Tibial nerve (tissue), 4 donors: ENCODE measurements around the gene TRMT61A. TPM values are rescaled to one million over a fixed set of nuclear protein-coding genes. Genes with fewer than 3 reads are reported as not detected.

Experiments used
- DNase-seq, 2 donors: peaks; one replicate each; pipeline ENCODE4 v3.0.0-alpha.2; 2019; ENCODE audit warnings: low spot score in 2 of 2
- H3K27ac ChIP-seq, 4 donors: fragments of 200-600 bp; sonication (generic) in 3 of 4; one replicate each; pipeline ENCODE4 v1.5.1; 2017 to 2019; ENCODE audit warnings: mild to moderate bottlenecking in 1 of 4
- H3K27me3 ChIP-seq, 2 donors: fragments of 200-600 bp; sonication (generic) in 1 of 2; one replicate each; pipeline versions ENCODE4 v1.5.1 to v1.6.0; 2017 to 2019
- H3K36me3 ChIP-seq, 3 donors: fragments of 200-600 bp; sonication (generic); one replicate each; pipeline ENCODE4 v1.5.1; 2018 to 2019
- H3K4me1 ChIP-seq, 4 donors: fragments of 200-600 bp; sonication (generic) in 3 of 4; one replicate each; pipeline ENCODE4 v1.5.1; 2017 to 2019
- H3K4me3 ChIP-seq, 4 donors: fragments of 200-600 bp; sonication (generic) in 3 of 4; one replicate each; pipeline ENCODE4 v1.5.1; 2017 to 2019; ENCODE audit warnings: mild to moderate bottlenecking in 1 of 4, moderate library complexity in 1 of 4
- H3K9me3 ChIP-seq, 4 donors: fragments of 200-600 bp; sonication (generic) in 3 of 4; one replicate each; pipeline ENCODE4 v1.5.1; 2017 to 2019
- CTCF ChIP-seq, 5 experiments: fragments of 200-600 bp in 3 of 5; fragments of 450-650 bp in 2 of 5; sonication (generic) in 3 of 5; IDR thresholded peaks; one replicate each; pipeline ENCODE4 v1.5.1; 2016 to 2019; ENCODE audit warnings: antibody characterized with exemption in 5 of 5, mild to moderate bottlenecking in 3 of 5, moderate library complexity in 2 of 5
- EP300 ChIP-seq, 2 donors: sonication (generic); formaldehyde crosslinking; IDR thresholded peaks; one replicate each; pipeline ENCODE4 v1.6.1; 2017; ENCODE audit warnings: antibody characterized with exemption in 2 of 2, mild to moderate bottlenecking in 1 of 2
- POLR2A ChIP-seq, 2 donors: fragments of 450-650 bp; IDR thresholded peaks; one replicate each; pipeline ENCODE4 v1.6.1; 2017; ENCODE audit warnings: antibody characterized with exemption in 2 of 2, mild to moderate bottlenecking in 2 of 2, moderate library complexity in 2 of 2
- WGBS, 2 donors: methylation state at CpG; one replicate each; pipeline ENCODE4 v1.1.5; 2018; 5-methylcytosine and 5-hydroxymethylcytosine counted together
- total RNA-seq, 4 donors: library from RNA; depleted of rRNA; stranded (reverse); fragments of >200 nt; gene quantifications; one replicate each; pipeline ENCODE4 v1.1.0, GENCODE V29; 2016

Gene TRMT61A
- total RNA-seq, 4 donors from 2014 or later: 17.9 to 32.4 (median 22.4) TPM

GRCh38 chr14:103540821-103541708 is 12.1 kb downstream of the TRMT61A start:
- H3K27ac ChIP-seq: peak overlapping the region; percentile 79 to 94 (median 88)
- DNase-seq: no peak
- no peaks in the 10 kb centered on the region for H3K9me3 ChIP-seq
- no peak for TF ChIP-seq CTCF (IDR thresholded peaks at IDR 0.05)
- peak in 1 of 2 donors; percentile 10 for TF ChIP-seq EP300 (IDR thresholded peaks at IDR 0.05)
- no peak for TF ChIP-seq POLR2A (IDR thresholded peaks at IDR 0.05)
- peaks cover 0 to 7% (median 0%) of the 10 kb centered on the region in 3 donors for H3K36me3 ChIP-seq
- no peak overlapping the region for H3K4me3 ChIP-seq
- peaks cover 21 to 86% (median 67%) of the 10 kb centered on the region in 4 donors for H3K4me1 ChIP-seq
- no peaks in the 10 kb centered on the region for H3K27me3 ChIP-seq
- 28 to 47% methylated on average over 5 to 12 of the region's 17 CpGs for WGBS, 2 donors

- peak in 1 of 5 experiments; percentile 4 for TF ChIP-seq CTCF (IDR thresholded peaks at IDR 0.05)
- no peak for TF ChIP-seq EP300 (IDR thresholded peaks at IDR 0.05)
- no peak for TF ChIP-seq POLR2A (IDR thresholded peaks at IDR 0.05)
- DNase-seq: no peak
- H3K4me1 ChIP-seq: peaks cover 21 to 92% (median 72%) of the 10 kb centered on the region in 4 donors
- 63% methylated on average over 19 to 24 of the region's 33 CpGs for WGBS, 2 donors
- H3K4me3 ChIP-seq: no peak overlapping the region
- H3K27ac ChIP-seq: peak overlapping the region; percentile 79 to 94 (median 88)
- H3K27me3 ChIP-seq: no peaks in the 10 kb centered on the region
- no peaks in the 10 kb centered on the region for H3K36me3 ChIP-seq
- H3K9me3 ChIP-seq: no peaks in the 10 kb centered on the region
Measured at GRCh38 chr14:103541709-103542604, 13.0 kb downstream of the TRMT61A start.

- DNase-seq: no peak
- TF ChIP-seq POLR2A (IDR thresholded peaks at IDR 0.05) (no peak), EP300 (IDR thresholded peaks at IDR 0.05) (peak in 1 of 2 donors; percentile 56), CTCF (IDR thresholded peaks at IDR 0.05) (no peak)
- Histone ChIP-seq H3K36me3 (no peaks in the 10 kb centered on the region), H3K27ac (peak overlapping the region; percentile 79 to 94 (median 88)), H3K27me3 (no peaks in the 10 kb centered on the region), H3K4me3 (no peak overlapping the region), H3K4me1 (peaks cover 21 to 98% (median 73%) of the 10 kb centered on the region in 4 donors), H3K9me3 (no peaks in the 10 kb centered on the region)
- WGBS, 2 donors: 0 to 26% methylated on average over 12 to 14 of the region's 18 CpGs
Measured at GRCh38 chr14:103542605-103543088, 13.7 kb downstream of the TRMT61A start.

GRCh38 chr14:103543140-103543539 is 14.1 kb downstream of the TRMT61A start:
- DNase-seq: no peak
- TF ChIP-seq CTCF (IDR thresholded peaks at IDR 0.05) (no peak), POLR2A (IDR thresholded peaks at IDR 0.05) (no peak), EP300 (IDR thresholded peaks at IDR 0.05) (no peak)
- Histone ChIP-seq H3K27me3 (no peaks in the 10 kb centered on the region), H3K36me3 (no peaks in the 10 kb centered on the region), H3K4me3 (no peak overlapping the region), H3K27ac (peak overlapping the region; percentile 79 to 94 (median 88)), H3K9me3 (no peaks in the 10 kb centered on the region), H3K4me1 (peaks cover 21 to 98% (median 72%) of the 10 kb centered on the region in 4 donors)
- WGBS, 2 donors: 45 to 49% methylated on average over 5 to 10 of the region's 10 CpGs
